SK-N-MC (cell line): ENCODE data around the gene PLEKHA6.

ENCODE experiments used
- EZH2 ChIP-seq: fragments of 200-600 bp; sonication (generic); IDR thresholded peaks from one replicate; pipeline ENCODE4 v1.6.1; 2017; ENCODE audit warnings: antibody characterized with exemption
- POLR2AphosphoS5 ChIP-seq: IDR thresholded peaks from 2 replicates; pipeline ENCODE4 v1.6.1; 2012; ENCODE audit warnings: mild to moderate bottlenecking, low read depth, low read length, borderline replicate concordance

DNA sequence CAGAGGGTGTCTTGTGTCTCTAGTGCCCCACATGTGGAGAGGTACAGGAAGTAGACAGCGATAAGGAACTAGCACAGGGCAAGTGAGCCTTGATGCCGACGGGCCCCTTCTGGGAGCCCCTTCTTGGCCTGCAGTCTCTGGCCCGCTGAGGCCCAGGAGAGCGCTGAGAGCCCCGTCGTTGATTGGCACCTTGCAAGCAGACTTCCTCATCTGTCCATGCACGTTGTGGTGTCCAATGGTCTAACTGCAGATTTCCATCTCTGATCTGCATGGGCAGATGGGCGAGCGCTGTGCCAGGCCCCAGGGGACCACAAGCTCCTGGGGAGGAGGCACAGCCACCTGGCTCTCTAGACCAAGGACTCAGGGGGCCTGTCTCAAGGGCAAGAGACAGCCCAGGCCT is 32.4 kb downstream of the PLEKHA6 start:
- TF ChIP-seq POLR2AphosphoS5: no peak
- TF ChIP-seq EZH2: no peak
